ENCODE data around the gene KY.

KY gene

DNA sequence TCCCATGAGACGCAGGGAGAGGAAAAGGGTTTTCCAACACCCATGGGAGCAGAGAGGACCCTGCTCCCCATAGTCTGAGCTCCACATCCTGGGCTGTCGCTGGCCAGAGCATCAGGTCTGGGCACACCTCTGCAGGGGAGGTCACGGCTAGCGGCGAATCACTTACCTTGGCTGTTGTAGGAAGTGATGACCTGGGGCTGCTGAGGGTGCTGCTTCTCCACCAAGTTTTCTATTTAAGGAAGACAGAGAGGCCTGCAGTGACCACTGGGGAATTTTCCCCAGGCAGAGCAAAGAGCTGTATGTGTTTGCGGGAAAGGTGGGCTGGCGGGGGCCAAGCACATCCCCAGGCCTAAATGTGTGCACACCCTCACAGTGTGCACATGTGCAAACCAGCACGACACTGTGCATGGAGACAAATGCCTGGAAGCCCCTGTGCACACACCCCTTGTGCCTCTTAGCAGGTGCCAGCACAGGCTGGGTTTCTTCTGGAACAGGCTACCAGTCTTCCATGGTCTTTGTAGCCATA, 7.6 kb downstream of the KY start:
- DNase-seq = no peak

DNA sequence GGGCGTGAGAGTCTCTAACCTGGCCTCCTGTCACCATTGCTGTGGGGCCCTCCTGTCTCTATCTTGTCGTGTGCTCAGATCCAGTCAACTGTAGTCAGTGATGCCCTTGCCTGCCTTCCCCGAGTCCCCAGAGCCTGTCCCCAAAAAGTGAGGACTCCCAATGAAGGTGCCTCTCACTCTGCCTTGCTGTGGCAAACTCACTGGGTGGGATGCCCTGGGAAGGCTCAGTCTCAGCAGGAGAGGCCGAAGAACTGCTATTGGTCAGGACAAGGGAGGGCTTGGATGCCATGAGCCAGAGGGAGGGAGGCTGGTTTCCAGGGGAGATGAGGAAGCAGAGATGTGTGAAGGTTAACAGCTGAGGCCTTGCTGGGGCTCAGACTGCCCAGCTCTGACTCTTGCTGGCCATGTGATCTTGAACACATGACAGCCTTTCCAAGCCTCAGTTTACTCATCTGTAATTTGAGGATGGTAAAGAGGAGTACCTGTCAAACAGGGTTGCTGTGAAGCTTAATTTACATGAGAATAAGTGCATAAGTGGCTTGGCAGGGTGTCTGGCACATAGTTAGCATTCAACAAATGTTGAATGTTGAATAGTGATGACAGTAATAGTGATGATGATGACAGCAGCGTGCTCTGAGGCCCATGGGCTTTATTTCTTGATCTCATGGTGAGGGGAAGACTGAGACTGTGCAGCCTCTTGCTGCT, 8.2 kb downstream of the KY start:
- no peak for DNase-seq

DNA sequence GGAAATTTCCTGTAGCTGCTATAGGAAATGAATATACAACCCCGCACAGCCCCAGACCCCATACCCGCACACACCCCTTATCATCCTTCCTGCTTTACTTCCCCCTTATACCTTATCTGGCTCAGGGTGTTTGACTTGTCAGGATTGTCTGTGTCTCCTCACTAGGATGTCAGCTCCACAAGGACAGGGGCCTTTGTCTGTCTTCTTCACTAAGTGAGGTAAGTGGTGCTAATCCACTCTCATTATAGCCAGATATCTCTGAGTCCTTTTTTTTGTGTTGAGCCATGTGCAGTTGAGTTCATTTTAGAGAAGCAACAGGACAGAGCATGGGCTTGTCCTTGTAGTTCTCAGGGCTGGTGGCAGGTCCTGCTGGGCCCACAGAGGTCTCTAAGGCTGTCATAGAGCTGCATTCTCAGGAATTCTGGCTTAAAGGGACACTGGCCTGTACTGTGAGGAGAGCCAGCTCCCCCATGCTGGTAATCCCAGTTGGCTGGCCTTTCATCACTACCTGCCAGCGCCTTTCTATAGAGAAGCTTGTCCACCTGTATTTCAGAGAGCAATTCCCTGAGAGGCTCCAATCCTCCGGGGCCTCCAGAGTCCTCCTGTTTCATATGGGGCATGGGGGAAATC, 9.0 kb downstream of the KY start:
- no peak for DNase-seq

DNA sequence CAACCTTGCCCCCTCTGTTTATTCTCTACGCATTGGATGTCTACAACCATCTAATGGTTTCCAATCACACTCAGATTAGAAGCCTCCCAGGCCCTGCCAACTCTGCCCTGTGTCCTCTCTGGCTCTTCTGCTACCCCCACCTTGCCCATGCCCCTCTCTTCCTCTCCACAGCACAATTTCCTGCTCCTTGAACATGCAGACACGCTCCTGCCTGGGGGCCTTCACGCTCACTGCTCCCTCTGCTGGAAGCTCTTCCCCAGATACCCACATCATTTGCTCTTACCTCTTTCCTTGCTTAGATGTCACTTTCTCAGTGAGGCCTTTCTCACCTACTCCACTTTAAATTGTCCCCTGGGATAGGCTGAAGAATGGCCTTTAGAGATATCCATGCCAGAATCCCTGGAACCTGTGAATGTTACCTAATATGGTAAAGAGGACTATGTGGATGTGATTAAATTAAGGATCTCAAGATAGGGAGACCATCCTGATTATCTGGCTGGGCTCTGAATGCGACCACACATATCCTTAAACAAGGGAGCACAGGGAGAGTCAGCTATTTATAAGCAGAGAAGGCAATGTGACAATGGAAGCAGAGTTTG, 9.9 kb downstream of the KY start:
- no peak for DNase-seq

DNA sequence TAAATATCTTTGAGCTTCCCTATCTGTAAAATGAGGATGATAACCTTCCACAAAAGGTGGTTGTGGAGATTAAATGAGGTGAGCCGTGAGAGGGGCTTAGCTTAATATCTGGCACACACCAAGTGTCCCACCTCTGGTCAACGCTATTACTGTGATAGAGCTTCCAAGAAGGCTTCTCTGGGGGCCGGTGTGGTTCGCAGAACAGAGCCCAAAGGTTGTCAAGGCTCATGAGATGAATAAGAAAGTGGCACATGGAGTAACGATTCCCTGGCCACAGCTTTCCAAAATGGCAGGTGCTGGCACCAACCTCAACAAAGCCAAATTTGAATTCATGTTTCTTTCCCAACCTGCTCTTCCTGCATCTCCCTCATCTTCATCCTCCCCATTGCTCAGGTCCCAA, 10.4 kb downstream of the KY start:
- DNase-seq = no peak

DNA sequence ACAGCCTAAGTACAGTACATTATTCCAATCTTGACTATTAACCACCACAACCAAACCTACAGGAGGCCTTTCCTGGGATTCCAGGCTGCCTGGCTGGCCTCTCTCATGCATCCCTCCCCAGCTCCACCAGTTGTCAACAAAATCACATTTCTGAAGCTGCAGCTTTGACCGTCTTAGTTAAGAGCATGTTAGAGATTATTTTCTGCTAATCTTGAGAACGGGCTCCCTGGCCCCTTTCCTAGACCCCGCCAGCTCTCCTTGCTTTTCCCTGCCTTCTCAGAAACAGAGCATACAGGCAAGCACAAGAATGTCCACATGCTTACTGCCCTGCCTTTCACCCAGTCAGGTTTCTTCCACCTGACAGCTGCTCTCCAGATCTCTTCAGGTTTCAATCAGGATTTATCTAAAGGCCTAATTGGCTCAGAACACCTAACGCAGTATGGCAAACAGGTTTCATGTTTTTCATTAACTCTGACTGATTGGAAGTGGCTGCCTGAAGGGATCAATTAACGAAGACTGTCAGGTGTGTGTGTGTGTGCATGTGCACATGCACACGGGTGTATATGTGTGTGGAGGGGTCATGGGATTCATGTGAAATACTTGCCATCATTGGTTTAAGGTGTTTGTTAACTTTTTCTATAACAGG, 12.3 kb downstream of the KY start:
- DNase-seq = no peak

DNA sequence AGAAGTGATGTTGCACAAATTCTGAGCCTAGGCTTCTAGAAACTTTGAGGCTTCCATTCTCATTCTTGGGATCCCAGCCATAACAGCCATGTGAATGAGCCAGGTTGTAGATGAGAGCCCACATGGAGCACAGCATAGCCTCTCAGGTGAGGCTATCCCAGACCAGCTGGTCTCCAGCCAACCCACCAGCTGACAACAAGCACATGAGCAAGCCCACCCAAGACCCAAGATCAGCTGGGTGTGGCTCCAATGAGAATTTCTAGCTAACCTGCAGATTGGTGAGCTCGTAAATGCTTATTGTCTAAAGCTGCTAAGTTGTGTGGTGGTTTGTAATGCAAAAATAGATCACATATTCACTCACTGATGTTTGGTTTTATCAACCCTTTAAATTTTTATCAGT, 14.4 kb downstream of the KY start:
- DNase-seq = no peak

DNA sequence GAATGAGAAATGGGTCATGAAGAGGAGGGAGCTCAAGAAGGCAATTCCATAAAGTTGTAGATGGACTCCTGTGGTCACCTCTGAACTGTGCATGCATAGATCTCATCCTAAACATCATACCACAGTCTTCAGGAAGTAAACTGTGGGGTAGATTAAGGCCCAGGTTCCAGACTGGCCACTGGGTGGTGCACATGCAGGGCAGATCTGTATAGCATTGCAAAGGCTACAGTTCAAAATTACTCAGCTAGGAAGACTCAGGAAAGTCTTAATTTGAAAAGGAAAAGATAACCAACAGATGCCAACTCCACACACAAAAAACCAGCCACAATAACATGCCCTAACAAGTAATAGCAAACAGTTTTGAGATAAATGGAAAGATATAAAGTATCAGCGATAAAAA, 20.3 kb downstream of the KY start:
- no peak for DNase-seq

DNA sequence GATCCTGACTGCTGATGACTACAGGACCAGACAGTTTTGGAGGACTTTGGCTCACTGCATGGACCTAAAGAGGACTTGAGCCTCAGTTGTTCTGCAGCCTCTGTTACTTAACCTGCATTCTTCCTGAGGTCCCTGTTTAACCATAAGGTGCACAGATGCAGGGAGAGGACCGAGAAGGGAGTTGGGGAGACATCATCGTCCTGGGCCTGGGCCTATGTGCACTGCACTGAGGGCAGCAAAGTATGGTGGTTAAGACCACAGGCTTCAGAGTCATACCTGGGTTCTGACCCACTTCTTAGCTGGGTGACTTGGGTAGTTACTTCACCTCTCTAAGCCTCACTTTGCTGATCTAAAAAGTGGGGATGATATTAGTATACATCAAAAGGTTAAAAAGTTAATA, 21.9 kb downstream of the KY start:
- DNase-seq = no peak

DNA sequence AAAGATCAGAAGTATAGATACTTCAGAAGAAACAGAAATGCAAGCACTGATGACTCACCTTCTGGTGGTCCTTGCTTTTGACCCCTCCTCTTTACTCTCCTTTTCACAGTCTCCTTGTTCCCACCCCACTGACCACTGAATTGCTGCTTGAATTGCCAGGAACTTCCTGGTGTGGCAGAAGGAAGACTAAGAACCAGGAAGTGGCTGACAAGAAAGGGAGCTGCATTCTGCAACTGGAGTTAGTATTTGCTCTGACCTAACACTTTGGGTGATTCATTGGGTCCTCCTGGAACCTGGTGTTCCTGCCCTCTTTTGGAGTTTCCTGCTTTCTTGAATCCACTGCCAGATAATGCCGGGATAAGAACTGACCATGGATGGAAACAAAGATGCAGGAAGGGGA, 23.0 kb downstream of the KY start:
- DNase-seq = no peak

DNA sequence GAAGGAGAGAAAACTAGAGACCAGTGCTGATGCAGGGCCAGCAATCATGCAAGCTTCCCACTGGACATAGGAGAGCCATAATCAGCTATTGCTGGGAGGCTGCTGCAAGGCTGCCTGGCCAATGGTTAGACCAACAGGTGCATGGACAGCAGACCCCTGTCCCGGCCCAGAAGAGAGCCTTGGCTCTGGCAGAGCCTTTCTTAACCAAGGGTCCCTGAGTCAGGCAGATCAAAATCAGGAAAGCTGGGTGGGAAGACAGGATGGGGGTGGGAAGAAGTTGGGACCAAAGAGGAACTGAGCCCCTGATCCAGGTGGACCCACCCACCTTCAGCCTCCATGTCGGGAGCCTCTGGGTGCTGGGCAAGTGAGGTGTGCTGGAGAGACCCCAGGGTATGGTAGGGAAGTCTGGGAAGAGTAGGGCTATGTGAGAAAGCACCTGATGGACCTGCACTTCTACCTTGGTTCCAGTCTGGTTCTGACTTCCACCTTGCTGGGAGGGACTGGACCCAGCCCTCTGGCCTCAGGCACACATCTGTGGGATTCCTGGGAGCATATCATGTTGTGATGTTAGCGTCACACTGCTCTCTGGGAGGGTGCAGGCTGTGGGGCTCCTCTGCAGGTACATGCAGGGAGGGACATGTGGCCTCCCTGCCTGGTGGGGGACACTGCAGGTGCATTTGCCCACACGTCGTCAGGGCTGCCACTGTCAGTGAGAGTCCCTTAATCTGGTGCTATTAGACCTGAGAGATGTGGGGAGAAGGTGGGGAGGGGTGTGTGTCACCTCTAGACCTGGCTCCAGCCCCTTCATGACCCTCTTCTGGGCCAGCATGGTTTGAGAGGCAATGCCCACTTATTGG, 24.7 kb downstream of the KY start:
- no peak for DNase-seq

DNA sequence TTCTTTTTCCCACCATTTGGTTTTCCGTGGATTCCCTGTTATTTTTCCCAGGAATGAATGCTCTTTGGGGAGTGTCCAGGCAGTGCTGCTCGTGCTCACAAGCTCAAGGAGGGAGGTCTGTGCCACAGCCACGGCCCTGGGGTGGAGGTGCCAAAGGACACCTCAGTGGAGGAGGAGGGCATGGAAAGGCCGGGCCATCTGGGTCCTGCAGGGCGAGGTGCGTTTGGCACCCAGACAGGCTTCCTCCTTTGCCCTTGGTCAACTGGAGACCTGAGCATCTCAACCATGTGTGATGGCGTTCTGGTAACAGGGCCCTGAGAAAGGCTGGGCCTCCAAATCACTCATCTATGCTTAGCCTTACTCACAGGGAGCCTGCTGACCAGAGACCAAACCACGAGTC, 25.4 kb downstream of the KY start:
- no peak for DNase-seq

DNA sequence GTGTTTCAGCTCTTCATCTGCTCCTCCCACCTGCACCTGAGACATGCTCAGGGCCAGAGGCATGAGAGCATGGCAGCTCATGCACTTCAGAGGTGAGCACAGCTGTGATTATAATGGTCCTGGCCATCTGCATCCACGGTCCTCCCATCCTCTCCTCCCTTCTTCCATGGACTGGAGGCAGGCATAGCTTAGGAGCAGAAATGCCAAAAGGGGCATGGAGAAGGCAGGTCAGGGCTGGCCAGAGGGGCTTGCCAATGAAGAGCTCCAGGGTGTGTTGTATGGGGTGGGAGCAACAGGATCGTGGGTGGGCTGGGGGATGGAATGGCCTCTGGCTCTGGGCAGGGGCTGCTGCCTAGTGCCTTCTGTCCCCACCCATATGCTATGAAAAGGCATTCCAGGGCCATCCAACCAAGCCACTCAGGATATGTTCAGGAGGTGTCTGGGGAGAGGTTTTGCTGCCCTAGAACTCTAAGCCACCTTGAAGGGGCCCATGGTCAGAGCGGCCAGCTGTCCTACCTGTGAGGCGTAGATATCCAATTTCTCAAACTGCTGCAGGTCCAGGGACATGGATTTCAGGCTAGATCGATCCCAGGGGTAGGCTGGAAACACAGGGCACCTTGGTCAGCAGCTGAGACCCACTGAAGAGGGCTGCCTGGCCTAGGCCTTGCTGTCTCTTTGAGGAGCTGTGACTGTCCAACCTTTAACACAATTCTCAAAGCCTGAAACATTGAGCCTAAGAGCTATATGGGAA, 26.1 kb downstream of the KY start:
- no peak for DNase-seq

DNA sequence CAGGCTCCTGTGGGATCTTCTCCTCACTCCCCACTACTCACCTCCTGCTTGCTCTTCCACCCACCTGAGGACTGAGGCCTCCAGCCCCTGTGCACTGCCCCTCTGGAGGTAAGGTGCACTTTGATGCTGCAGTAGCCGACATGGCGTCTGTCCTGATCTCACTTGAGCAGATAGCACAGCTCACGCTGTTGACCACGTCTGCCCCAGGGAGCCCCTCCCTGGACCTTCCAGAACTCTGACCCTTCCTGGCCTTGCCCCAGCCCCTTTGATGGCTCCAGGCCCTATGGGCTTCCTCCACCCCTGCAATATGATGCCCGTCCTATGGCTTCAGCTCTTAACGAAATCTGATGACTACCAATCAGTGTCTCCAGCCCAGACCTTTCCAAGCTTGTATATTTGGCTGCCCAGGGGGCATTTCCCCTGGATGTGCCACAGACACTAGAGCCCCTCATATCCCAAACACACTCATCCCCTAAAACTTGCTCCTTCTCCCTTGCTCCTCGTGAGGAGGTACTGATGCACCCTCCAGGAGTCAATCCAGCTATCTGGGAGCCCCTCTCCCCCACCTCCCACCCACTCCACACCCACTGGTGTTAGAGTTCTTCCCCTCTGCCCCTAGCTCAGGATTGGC, 27.1 kb downstream of the KY start:
- DNase-seq = no peak

DNA sequence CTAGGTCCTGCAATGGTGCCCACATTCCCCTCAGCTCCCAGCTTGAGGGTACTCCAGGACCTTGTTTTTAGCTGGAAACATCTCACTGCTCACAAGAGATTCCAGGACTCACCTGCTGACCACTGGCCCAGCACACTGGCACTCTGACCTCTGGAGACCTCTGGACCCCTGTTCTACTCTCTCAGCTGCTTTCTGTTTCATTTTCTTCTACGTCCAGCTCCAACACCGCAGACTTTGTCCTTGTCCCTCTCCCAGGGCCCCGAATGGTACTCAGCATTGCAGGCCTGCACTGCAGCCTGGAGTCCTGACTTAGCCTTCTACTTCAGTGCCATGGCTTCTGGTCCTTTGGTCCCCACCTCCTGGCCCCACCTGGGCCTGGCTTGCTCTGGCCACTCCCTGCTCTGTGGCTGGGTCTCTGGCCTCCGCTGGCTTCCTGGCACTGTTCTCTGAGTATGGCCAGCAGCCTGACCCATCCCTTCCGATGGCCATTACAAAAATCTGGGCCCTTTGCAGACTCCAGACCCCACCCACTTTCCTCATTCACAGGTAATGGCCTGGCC, 27.9 kb downstream of the KY start:
- DNase-seq = no peak

DNA sequence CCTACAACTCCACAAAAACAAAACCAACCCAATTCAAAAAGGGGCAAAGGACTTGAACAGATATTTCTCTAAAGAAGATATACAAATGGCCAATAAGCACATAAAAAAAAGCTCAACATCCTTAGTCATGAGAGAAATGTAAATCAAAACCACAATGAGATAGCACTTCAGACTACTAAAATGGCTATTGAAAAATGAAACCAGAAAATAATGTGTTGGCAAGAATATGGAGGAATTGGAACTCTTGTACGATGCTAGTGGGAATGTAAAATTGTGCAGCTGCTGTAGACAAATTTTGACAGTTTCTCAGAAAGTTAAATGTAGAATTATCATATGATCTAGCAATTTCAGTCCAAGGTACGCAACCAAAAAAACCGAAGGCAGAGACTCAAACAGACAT, 29.0 kb downstream of the KY start:
- no peak for DNase-seq

DNA sequence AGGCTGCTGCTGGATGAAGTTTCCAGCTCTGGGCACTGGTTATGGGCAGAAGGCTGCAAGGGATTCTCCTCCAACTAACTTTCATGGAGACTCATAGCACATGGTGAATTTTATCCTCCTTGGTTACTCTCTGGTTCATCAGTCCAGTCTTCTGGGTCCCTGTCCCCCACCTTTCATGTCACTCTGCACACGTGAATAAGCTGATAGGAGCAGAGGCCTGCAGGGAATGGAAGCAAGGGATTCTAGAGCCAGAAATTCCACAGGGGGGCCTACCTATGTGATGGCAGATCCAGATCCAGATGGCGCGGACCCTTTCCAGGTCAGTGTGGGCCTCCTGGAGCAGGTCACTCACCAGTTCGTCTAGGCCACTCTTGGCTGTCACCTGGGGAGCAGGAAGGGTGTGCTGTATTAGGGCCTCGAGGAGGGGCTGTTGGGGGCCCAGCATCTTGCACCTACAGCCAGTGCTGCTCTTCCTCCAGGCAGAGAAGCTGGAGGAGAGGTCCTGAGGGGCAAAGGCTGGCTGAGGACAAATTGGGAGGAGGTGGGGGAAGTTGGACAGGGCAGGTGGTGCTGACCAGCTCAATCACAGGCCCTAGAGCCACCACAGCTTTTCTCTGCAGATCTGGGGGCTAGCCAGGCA, 30.2 kb downstream of the KY start:
- DNase-seq = no peak

DNA sequence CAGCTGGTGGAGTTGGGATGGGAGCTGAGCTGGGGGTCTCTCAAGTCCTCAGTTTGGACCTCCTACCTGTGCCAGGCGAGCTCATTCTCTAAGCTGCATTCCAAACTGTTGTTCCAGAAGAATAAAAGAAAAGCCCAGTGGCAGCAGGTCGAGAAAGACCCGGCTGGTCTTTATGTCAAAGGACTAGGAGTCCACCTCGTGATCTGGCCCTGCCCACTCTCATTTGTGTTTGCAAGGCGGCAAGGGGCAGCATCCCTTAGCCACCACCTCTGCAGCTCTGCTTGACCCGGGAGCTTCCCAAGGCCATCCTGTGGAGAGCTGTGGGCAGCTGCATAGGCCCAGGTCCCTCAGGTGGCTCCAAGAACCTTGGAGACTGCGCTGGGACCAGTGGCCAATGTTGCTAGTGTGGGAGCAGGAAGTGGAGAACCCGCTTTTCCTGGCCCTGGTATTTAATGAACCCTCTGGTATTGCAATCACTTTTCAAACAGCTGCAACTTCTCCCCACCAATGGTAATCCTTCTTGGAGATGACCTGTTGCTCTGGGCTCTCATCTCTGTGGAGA, 30.9 kb downstream of the KY start:
- no peak for DNase-seq

DNA sequence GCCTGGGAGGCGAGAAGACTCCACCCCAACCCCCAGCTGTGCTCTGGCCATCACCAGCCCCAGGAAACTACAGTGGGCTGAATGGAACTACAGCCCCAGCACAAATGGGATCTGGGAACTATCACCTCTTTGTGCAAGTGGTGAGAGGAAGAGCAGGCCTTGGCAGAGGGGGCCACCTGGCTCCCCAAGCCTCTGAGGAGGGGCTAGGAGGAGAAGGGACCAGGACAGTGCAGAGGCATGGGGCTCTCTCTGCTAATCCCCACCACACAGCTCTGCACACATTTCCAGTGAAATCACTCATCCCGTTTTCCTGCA, 31.6 kb downstream of the KY start:
- no peak for DNase-seq

DNA sequence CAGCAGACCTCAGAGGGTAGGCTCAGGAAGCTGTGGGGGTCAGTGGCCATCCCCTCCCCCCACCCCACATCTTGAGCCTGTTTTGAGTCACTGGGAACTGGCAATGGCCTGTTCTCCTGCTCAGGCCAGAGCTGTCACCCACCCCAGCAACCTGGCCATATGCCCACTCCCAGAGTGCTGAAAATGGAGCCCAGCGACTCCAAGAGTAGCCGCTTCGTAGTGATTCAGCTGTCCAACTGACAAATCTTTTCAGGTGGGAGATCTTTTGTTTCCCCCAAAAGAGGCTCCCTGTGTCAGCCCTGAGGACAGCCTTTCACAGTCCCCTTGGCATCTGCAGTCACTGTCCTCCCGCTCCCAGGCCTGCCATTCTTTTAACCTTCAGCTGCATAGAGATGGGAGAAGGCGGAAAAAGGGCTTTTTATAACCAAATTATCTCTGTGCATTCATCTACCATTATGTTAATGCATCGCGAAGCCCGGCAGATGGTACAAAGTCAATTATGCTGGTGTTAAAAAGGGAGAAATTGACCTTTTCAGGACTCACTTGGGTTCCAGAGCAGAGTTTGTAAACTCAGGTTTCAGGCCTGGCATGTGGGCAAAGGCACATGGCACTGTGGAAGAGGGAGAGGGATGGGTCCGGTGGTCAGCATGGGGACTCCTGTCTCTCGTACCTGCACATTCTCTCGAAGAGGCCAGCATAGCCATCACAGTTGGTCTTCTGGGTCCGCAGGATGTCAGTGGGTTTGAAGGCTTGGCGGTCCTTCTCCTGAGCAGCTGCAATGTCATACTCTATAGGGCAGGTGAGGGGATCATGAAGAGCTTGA, 32.1 kb downstream of the KY start:
- no peak for DNase-seq

All from NCI-H2029 (cell line).